ENCODE measurements around the gene PLAU. TPM values are rescaled to one million over a fixed set of nuclear protein-coding genes. Genes with fewer than 3 reads are reported as not detected.
A peak's percentile ranks its signal among the peaks of the same experiment; 100 is the strongest.

Gene PLAU
- total and polyA plus RNA-seq, 9 of the 15 experiments (the other 6 are each of a cell fraction or from before 2014, with no cell fraction given), result 2.1 to 16.9 (median 3.3) TPM

GRCh38 chr10:73956476-73957359 lies 45.8 kb downstream of the PLAU start (continued):
- TF ChIP-seq E2F6 (IDR thresholded peaks at IDR 0.05; ENCODE audit: borderline replicate concordance in 1 of 2, extremely low read depth in 1 of 2, insufficient read depth in 1 of 2, insufficient read length in 1 of 2, low read depth in 1 of 2, low read length in 1 of 2, poor library complexity in 1 of 2, severe bottlenecking in 1 of 2) (no peak), FOXM1 (IDR thresholded peaks at IDR 0.05; ENCODE audit: low read depth) (peak; percentile 80), FOXM1 (CRISPR knock-in tag; IDR thresholded peaks at IDR 0.05; ENCODE audit: low read depth) (no peak), ZBTB9 (CRISPR knock-in tag; IDR thresholded peaks at IDR 0.05) (peak; percentile 47; the same call in 1 of the 2 replicates), ZBTB49 (CRISPR knock-in tag; IDR thresholded peaks at IDR 0.05; ENCODE audit: borderline replicate concordance) (peak; percentile 58; the same call in 1 of the 2 replicates), KLF16 (IDR thresholded peaks at IDR 0.05) (peak; percentile 82), ZNF561 (CRISPR knock-in tag; conservative IDR thresholded peaks at IDR 0.05) (no peak), TCFL5 (CRISPR knock-in tag; conservative IDR thresholded peaks at IDR 0.05) (no peak), TRIM24 (IDR thresholded peaks at IDR 0.05) (peak; percentile 63 to 80), ATF6 (CRISPR knock-in tag; IDR thresholded peaks at IDR 0.05) (no peak), ZNF511 (CRISPR knock-in tag; IDR thresholded peaks at IDR 0.05) (0 out of 2 replicates have a peak, but pooled peaks have one; percentile 34), DACH1 (IDR thresholded peaks at IDR 0.05; ENCODE audit: partially characterized antibody) (no peak), ZNF384 (IDR thresholded peaks at IDR 0.05; ENCODE audit: low read depth, low read length) (no peak; the same call in 1 of the 2 replicates), MEIS2 (IDR thresholded peaks at IDR 0.05; ENCODE audit: partially characterized antibody) (peak; percentile 97), OTX1 (CRISPR knock-in tag; IDR thresholded peaks at IDR 0.05) (no peak), HLTF (IDR thresholded peaks at IDR 0.05) (no peak), ZBTB43 (CRISPR knock-in tag; IDR thresholded peaks at IDR 0.05) (0 out of 2 replicates have a peak, but pooled peaks have one; percentile 60), POLR2H (tag; IDR thresholded peaks at IDR 0.05; ENCODE audit: low read depth) (no peak)

Data from K562 (cell line).